IPS DF 6.9 (cell line): ENCODE data around the gene GRM4.

Experiments used
- DNase-seq: peaks from one replicate; pipeline ENCODE4 v3.0.0-alpha.2; 2013; ENCODE audit warnings: low read depth, low spot score
- H3K27ac ChIP-seq: one replicate; pipeline ENCODE4 v1.5.1; 2013; ENCODE audit warnings: low read length, control low read depth
- H3K27me3 ChIP-seq: 2 replicates; pipeline ENCODE4 v1.6.1; 2013; ENCODE audit warnings: mild to moderate bottlenecking, low read length; ENCODE audit not compliant: control insufficient read depth, insufficient read depth
- H3K36me3 ChIP-seq: 2 replicates; pipeline ENCODE4 v1.6.1; 2013; ENCODE audit warnings: low read length; ENCODE audit not compliant: control insufficient read depth, insufficient read depth
- H3K4me1 ChIP-seq: 2 replicates; pipeline ENCODE4 v1.6.1; 2013; ENCODE audit warnings: low read length; ENCODE audit not compliant: control insufficient read depth, insufficient read depth
- H3K4me3 ChIP-seq: 2 replicates; pipeline ENCODE4 v1.5.1; 2013; ENCODE audit warnings: mild to moderate bottlenecking, low read length
- H3K9me3 ChIP-seq: 2 replicates; pipeline ENCODE4 v1.6.1; 2013; ENCODE audit warnings: low read length, inconsistent platforms; ENCODE audit not compliant: control insufficient read depth, insufficient read depth
- WGBS: extraction: QIAGEN DNeasy Blood & Tissue Kit; methylation state at CpG from one replicate; pipeline ENCODE4 v1.1.7; 2013; ENCODE audit warnings: mixed read lengths, missing lambda C conversion rate; ENCODE audit not compliant: insufficient read length, insufficient coverage; 5-methylcytosine and 5-hydroxymethylcytosine counted together

GRM4 gene

GRCh38 chr6:34177181-34177591 lies 31.3 kb upstream of the GRM4 start:
- H3K27ac ChIP-seq, result no peak overlapping the region
- no peak for DNase-seq
- no peaks in the 10 kb centered on the region for H3K4me1 ChIP-seq
- WGBS, result no CpG with 5 or more reads among the region's 5 CpGs
- H3K27me3 ChIP-seq, result no peaks in the 10 kb centered on the region
- no peaks in the 10 kb centered on the region for H3K36me3 ChIP-seq
- no peaks in the 10 kb centered on the region for H3K9me3 ChIP-seq
- H3K4me3 ChIP-seq, result no peak overlapping the region

DNA sequence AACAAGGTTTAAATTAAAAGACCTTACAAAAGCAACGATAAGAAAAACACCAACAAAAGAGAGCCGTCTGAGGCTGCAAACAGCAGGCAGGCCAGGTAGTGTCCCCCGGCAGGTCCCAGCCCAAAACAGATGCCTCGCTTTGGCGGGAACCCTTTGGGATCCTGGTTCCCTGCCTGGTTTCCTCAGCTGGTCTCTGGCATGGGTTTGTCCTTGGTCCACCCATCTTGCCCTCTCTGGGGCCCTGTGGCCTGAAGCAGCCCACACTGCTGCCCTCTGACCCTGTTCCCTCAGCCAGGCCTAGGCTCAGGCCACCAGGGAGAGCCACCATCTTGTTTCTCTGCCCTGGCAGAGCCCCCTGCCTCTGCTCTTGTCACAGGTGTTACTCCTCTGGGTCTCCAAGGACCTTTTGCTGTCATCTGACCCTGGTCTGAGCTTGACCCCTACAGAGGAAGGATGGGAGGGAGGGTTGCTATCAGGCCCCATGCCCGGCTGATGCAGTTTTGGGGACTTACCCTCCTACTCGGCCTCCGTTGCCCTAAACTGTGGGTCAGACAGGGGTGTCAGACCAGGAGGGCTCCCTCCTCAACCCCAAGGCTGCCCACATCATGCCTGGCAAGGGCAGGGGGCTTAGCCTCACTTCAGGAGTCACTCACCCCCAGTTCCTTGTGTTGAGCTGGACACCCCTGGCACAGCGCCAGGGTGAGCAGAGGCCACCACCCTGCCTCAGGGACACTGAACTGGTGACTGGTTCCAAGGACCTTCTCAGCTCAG lies 30.6 kb upstream of the GRM4 start:
- H3K9me3 ChIP-seq, result no peaks in the 10 kb centered on the region
- no peak overlapping the region for H3K27ac ChIP-seq
- no peak for DNase-seq
- H3K27me3 ChIP-seq, result no peaks in the 10 kb centered on the region
- no peaks in the 10 kb centered on the region for H3K4me1 ChIP-seq
- WGBS, result no CpG with 5 or more reads among the region's 9 CpGs
- H3K36me3 ChIP-seq, result no peaks in the 10 kb centered on the region
- H3K4me3 ChIP-seq, result no peak overlapping the region

- H3K27ac ChIP-seq, result no peak overlapping the region
- H3K9me3 ChIP-seq, result no peaks in the 10 kb centered on the region
- no peaks in the 10 kb centered on the region for H3K36me3 ChIP-seq
- H3K4me1 ChIP-seq, result no peaks in the 10 kb centered on the region
- DNase-seq, result no peak
- H3K27me3 ChIP-seq, result no peaks in the 10 kb centered on the region
- no CpG with 5 or more reads among the region's 3 CpGs for WGBS
- H3K4me3 ChIP-seq, result no peak overlapping the region
These were observed 29.0 kb upstream of the GRM4 start for GRCh38 chr6:34174846-34175399.

DNA sequence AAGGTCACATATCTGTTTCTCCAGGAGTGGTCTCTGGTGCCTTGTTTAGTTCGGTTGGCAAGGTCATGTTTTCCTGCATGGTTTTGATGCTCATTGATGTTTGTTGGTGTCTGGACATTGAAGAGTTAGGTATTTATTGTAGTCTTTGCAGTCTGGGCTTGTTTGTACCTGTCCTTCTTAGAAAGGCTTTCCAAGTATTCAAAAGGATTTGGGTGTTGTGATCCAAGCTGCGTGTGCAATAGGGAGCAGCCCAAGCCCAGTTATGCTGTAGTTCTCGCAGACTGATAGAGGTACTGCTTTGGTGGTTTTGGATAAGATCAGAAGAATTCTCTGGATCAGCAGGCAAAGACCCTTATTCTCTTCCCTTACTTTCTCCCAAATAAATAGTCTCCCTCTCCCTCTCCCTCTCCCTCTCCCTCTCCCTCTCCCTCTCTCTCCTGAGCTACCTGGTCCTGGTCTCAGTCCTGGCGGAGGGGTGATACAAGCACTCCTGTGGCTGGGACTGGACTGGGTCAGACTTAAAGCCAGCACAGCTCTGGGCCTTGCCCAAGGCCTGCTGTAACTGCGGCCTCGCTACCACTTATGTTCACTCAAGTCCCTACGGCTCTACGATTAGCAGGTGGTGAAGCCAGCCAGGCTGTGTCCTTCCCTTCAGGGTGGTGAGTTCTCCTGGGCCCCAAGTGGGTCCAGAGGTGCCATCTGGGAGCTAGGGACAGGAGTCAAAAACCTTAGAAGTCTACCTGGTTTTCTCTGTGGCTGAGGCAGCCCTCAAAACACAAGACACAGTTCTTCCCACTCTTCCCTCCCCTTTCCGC lies 27.3 kb upstream of the GRM4 start:
- no peaks in the 10 kb centered on the region for H3K36me3 ChIP-seq
- H3K9me3 ChIP-seq, result no peaks in the 10 kb centered on the region
- no peak for DNase-seq
- no peaks in the 10 kb centered on the region for H3K4me1 ChIP-seq
- H3K4me3 ChIP-seq, result no peak overlapping the region
- WGBS, result no CpG with 5 or more reads among the region's 9 CpGs
- no peaks in the 10 kb centered on the region for H3K27me3 ChIP-seq
- H3K27ac ChIP-seq, result no peak overlapping the region

- Histone ChIP-seq H3K36me3 (no peaks in the 10 kb centered on the region), H3K4me3 (no peak overlapping the region), H3K9me3 (no peaks in the 10 kb centered on the region), H3K4me1 (no peaks in the 10 kb centered on the region), H3K27me3 (no peaks in the 10 kb centered on the region), H3K27ac (no peak overlapping the region)
- DNase-seq, result no peak
- WGBS, result no CpG with 5 or more reads among the region's 4 CpGs
These were observed 24.5 kb upstream of the GRM4 start for GRCh38 chr6:34170346-34170745.

DNA sequence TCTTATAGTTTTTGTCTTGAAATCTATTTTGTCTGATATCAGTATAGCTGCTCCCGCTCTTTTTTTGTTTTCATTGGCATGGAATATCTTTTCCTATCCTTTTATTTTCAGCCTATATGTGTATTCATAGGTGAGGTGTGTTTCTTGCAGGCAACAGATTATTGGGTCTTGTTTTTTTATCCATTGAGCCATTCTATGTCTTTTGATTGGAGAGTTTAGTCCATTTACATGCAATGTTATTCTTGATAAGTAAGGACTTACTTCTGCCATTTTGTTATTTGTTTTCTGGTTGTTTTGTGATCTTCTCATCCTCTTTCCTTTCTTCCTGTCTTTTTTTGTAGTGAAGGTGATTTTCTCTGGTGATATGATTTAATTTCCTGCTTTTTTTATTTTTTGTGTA lies 24.0 kb upstream of the GRM4 start:
- Histone ChIP-seq H3K4me1 (no peaks in the 10 kb centered on the region), H3K27ac (no peak overlapping the region), H3K36me3 (no peaks in the 10 kb centered on the region), H3K27me3 (no peaks in the 10 kb centered on the region), H3K4me3 (no peak overlapping the region), H3K9me3 (no peaks in the 10 kb centered on the region)
- DNase-seq, result no peak
- WGBS, result no CpG with 5 or more reads among the region's 1 CpG

GRCh38 chr6:34161857-34162515 lies 16.1 kb upstream of the GRM4 start:
- WGBS, result no CpG with 5 or more reads among the region's 8 CpGs
- Histone ChIP-seq H3K4me3 (no peak overlapping the region), H3K27ac (no peak overlapping the region), H3K4me1 (peaks cover 2% of the 10 kb centered on the region; the same call in 1 of the 2 replicates), H3K36me3 (no peaks in the 10 kb centered on the region), H3K9me3 (no peaks in the 10 kb centered on the region), H3K27me3 (no peaks in the 10 kb centered on the region)
- DNase-seq, result no peak

DNA sequence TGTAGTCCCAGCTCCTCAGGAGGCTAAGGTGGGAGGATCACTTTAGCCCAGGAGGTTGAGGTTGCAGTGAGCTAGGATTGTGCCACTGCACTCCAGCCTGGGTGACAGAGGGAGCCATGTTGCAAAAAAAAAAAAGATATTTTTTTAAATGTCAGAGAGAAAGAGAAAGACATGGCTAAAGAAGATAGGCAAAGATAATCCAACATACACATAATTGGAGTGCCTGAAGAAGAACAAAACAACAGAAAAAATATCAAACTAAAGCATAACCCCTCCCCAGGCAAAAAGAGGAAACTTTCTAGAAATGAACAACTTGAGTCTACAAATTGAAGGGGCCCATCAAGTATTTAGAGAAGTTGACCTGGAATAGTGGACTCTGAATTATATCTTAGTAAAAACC lies 14.0 kb upstream of the GRM4 start:
- Histone ChIP-seq H3K9me3 (no peaks in the 10 kb centered on the region), H3K4me1 (peaks cover 2% of the 10 kb centered on the region; the same call in 1 of the 2 replicates), H3K36me3 (no peaks in the 10 kb centered on the region), H3K27ac (no peak overlapping the region), H3K27me3 (peaks cover 1% of the 10 kb centered on the region; the same call in 1 of the 2 replicates), H3K4me3 (no peak overlapping the region)
- DNase-seq, result no peak

DNA sequence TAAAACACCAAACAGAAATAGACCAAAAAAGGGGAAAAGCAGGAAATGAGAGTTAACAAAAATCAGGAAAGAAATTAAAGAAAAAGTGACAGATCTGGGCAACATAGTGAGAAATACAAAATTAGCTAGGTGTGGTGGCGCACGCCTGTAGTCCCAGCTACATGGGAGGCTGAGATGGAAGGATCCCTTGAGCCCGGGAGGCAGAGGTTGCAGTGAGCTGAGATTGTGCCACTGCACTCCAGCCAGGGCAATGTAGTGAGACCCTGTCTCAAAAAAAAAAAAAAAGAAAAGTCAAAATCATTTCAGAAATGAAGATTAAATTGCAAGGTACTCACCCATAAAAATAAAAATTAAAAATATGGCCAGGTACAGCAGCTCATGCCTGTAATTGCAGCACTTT lies 13.0 kb upstream of the GRM4 start:
- H3K27ac ChIP-seq, result no peak overlapping the region
- WGBS, result no CpG with 5 or more reads among the region's 3 CpGs
- no peaks in the 10 kb centered on the region for H3K9me3 ChIP-seq
- peaks cover 3% of the 10 kb centered on the region for H3K4me1 ChIP-seq
- peaks cover 3% of the 10 kb centered on the region; the same call in 1 of the 2 replicates for H3K27me3 ChIP-seq
- H3K4me3 ChIP-seq, result no peak overlapping the region
- DNase-seq, result no peak
- no peaks in the 10 kb centered on the region for H3K36me3 ChIP-seq

DNA sequence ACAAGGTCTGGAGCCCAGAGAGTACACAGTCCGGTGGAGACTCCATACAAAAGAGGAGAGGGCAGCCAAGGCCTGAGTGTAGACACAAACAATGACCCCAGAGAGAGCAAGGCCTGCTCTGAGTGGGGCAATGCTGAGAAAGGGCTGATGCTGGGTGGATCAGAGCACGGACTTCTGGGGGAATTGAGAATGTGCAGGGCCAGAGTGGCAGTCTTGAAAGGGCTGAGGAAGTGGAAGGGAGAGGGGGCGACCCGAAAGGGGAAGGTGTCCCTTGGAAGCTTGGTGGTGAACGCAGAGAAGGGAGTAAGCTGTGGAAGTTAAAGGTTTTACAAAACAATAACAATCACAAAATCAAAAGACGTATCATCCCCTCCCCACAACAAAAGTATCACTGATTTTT lies 12.0 kb upstream of the GRM4 start:
- WGBS, result 100% methylated on average over 1 of the region's 6 CpGs
- no peak overlapping the region for H3K27ac ChIP-seq
- H3K36me3 ChIP-seq, result no peaks in the 10 kb centered on the region
- no peak for DNase-seq
- H3K4me1 ChIP-seq, result peaks cover 1% of the 10 kb centered on the region; the same call in 1 of the 2 replicates
- no peak overlapping the region for H3K4me3 ChIP-seq
- H3K27me3 ChIP-seq, result peaks cover 5% of the 10 kb centered on the region; the same call in 1 of the 2 replicates
- no peaks in the 10 kb centered on the region for H3K9me3 ChIP-seq
